ENCODE data around the gene KCNK4. TPM values are rescaled to one million over a fixed set of nuclear protein-coding genes. Genes with fewer than 3 reads are reported as not detected.

Gene KCNK4
- total RNA-seq, 1 experiment from 2014 or later: not detected

- Histone ChIP-seq H3K4me1 (peaks cover 27% of the 10 kb centered on the region), H3K36me3 (peaks cover 17% of the 10 kb centered on the region), H3K4me3 (no peak overlapping the region), H3K27me3 (no peaks in the 10 kb centered on the region), H3K9me3 (replicated peaks) (no peaks in the 10 kb centered on the region), H3K27ac (no peak overlapping the region)
- peak; percentile 47 to 74 for DNase-seq
These were observed 41.3 kb upstream of the KCNK4 start for GRCh38 chr11:64249563-64250414.

DNA sequence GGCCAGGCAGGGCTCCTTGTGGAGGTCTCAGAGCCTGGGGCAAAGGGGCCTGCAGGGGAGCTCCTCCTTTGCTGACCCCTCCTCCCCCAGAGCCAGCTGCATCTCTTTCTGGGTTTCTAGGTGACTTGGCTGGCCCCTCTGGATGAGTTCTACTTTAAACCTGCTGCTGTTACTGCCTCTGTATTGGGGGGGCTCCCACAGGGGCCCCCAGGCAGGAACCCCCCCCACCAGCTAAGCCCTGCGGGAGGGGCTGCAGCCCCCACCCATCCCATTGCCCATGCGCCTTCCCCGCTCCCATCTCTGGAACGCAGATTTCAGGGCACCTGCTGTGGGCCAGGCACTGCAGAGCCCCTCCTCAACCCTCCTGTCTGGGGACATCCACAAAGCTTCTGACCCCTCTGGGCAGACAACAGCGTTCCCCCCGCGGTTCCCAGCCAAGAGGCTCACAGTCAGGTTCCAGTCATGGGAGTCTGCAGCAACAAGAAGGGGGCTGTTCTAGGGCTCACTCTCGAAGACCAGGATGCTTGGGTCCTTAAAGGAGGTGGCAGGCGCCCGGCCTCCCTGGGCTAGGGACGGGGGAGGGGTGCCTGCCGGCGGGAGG lies 40.6 kb upstream of the KCNK4 start:
- no peaks in the 10 kb centered on the region for H3K27me3 ChIP-seq
- peak in 1 of 2 experiments; percentile 30 for DNase-seq
- H3K4me1 ChIP-seq: peaks cover 27% of the 10 kb centered on the region
- no peak overlapping the region for H3K27ac ChIP-seq
- H3K4me3 ChIP-seq: peak overlapping the region; percentile 88
- H3K36me3 ChIP-seq: peaks cover 13% of the 10 kb centered on the region
- H3K9me3 ChIP-seq (replicated peaks): no peaks in the 10 kb centered on the region

- DNase-seq: peak; percentile 44 to 65
- peaks cover 27% of the 10 kb centered on the region for H3K4me1 ChIP-seq
- H3K27ac ChIP-seq: peak within 1 kb of the TSS; percentile 36; the same call in 1 of the 2 replicates
- no peaks in the 10 kb centered on the region for H3K9me3 ChIP-seq (replicated peaks)
- peaks cover 10% of the 10 kb centered on the region for H3K36me3 ChIP-seq
- H3K4me3 ChIP-seq: peak within 1 kb of the TSS; percentile 88
- H3K27me3 ChIP-seq: no peaks in the 10 kb centered on the region
These were observed 39.9 kb upstream of the KCNK4 start, which contains the start of gene PLCB3 for GRCh38 chr11:64251016-64251752. TSS of gene PLCB3 (plus strand) at chr11:64251530. CDS start at chr11:64251650, 120 bp downstream.

- peak overlapping the region; percentile 88 for H3K4me3 ChIP-seq
- peak overlapping the region; percentile 36; the same call in 1 of the 2 replicates for H3K27ac ChIP-seq
- DNase-seq: no peak
- peaks cover 9% of the 10 kb centered on the region; the same call in 1 of the 2 replicates for H3K36me3 ChIP-seq
- no peaks in the 10 kb centered on the region for H3K9me3 ChIP-seq (replicated peaks)
- H3K4me1 ChIP-seq: peaks cover 27% of the 10 kb centered on the region
- no peaks in the 10 kb centered on the region for H3K27me3 ChIP-seq
These were observed 39.4 kb upstream of the KCNK4 start for GRCh38 chr11:64251753-64252002.

DNA sequence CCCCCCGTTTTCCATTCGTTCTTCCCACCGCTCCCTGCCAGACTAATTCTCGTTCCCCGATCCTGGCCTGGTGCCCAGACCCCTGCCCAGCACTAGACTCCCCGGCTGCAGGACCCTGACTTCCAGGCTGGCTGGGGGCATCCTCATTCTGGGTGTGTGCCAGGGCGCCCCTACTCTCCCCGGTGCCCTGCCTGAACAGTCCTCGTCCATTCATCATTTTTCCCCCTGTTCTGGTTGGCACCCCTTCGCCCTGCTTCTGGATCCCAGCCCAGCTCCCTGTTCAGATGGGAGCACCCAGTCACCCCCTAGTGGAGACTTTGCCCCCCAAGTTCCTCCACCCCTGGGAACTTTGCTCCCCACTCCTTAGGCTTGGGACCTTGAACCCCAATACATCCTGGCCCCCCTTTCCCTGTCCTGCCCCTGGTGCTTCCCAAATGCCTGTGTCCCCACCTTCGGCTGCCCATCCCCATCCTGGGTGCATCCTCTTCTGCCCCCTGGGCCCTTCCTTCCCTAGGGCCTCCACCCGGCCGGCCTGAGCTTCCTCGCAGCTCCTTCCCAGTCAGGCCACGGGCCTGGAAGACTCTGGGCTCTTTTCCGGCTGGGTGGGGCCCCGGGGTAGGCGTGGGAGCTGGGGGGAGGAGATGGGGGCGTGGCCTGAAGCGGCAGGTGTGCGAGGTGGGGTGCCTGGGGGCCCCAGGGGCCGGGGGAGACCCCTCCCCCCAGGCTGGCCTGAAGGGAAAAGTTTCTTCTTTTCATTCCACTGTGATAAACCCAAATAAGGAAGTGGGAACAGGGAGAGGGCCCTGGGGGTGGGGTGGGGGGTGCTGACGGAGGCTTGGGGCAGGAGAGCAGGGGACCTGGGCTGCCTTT lies 38.9 kb upstream of the KCNK4 start:
- no peaks in the 10 kb centered on the region for H3K27me3 ChIP-seq
- H3K36me3 ChIP-seq: peaks cover 11% of the 10 kb centered on the region; the same call in 1 of the 2 replicates
- H3K4me1 ChIP-seq: peaks cover 27% of the 10 kb centered on the region
- no peaks in the 10 kb centered on the region for H3K9me3 ChIP-seq (replicated peaks)
- peak overlapping the region; percentile 88 for H3K4me3 ChIP-seq
- DNase-seq: peak; percentile 52 to 53
- peak overlapping the region; percentile 36; the same call in 1 of the 2 replicates for H3K27ac ChIP-seq

- Histone ChIP-seq H3K4me3 (no peak overlapping the region), H3K4me1 (peaks cover 27% of the 10 kb centered on the region), H3K27me3 (no peaks in the 10 kb centered on the region)
These were observed 38.1 kb upstream of the KCNK4 start for GRCh38 chr11:64253043-64253442.

DNA sequence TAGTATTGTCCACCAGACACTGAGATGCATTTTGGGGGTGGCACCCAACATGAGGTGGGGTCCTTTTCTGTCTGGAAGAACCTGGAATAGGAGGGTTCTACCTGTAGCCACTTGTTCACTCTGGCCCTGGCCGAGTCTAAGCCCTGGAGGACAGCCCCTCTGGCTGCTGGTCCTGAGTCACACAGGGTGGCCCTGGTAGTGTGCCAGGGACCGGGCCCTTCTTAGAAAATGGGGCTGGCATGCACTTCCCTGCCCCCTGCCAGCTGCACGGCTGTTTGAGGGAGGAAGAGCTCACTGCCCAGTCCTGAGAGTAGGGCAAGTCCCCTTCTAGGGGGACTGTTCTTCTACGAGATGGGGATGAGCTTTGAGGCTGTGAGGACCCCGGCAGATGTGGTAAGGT lies 37.6 kb upstream of the KCNK4 start:
- H3K4me1 ChIP-seq: peaks cover 24% of the 10 kb centered on the region
- peaks cover 19% of the 10 kb centered on the region; the same call in 1 of the 2 replicates for H3K36me3 ChIP-seq
- no peaks in the 10 kb centered on the region for H3K9me3 ChIP-seq (replicated peaks)
- H3K27me3 ChIP-seq: no peaks in the 10 kb centered on the region
- H3K4me3 ChIP-seq: no peak overlapping the region
- no peak for DNase-seq
- no peak overlapping the region for H3K27ac ChIP-seq

More at GRCh38 chr11:64253043-64253442, 38.1 kb upstream of the KCNK4 start:
- Histone ChIP-seq H3K27ac (no peak overlapping the region), H3K9me3 (replicated peaks) (no peaks in the 10 kb centered on the region), H3K36me3 (peaks cover 15% of the 10 kb centered on the region; the same call in 1 of the 2 replicates)
- no peak for DNase-seq

DNA sequence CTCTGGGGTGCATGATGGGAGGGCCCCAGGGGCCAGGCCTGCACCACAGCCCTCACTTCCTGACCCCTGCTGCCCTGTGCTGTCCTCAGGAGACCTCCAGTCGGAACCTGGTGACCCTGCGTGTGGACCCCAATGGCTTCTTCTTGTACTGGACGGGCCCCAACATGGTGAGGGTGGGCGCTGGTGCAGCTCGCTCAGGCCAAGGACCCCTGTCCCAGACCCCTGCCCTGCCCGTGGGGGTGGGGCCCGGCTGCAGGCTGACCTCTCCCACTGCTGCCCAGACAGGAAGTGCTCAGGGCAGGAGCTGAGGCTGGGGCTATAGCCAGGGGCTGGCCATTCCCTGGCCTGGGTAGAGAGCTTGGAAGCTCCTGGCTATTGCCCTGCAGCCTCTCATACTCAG lies 36.8 kb upstream of the KCNK4 start:
- no peak overlapping the region for H3K27ac ChIP-seq
- peaks cover 22% of the 10 kb centered on the region for H3K36me3 ChIP-seq
- DNase-seq: no peak
- no peak overlapping the region for H3K4me3 ChIP-seq
- no peaks in the 10 kb centered on the region for H3K9me3 ChIP-seq (replicated peaks)
- H3K4me1 ChIP-seq: peaks cover 17% of the 10 kb centered on the region
- no peaks in the 10 kb centered on the region for H3K27me3 ChIP-seq

GRCh38 chr11:64255135-64256128 lies 35.7 kb upstream of the KCNK4 start:
- Histone ChIP-seq H3K27me3 (no peaks in the 10 kb centered on the region), H3K27ac (no peak overlapping the region), H3K36me3 (peaks cover 31% of the 10 kb centered on the region), H3K4me3 (no peak overlapping the region), H3K9me3 (replicated peaks) (no peaks in the 10 kb centered on the region), H3K4me1 (peaks cover 6% of the 10 kb centered on the region)
- no peak for DNase-seq

DNA sequence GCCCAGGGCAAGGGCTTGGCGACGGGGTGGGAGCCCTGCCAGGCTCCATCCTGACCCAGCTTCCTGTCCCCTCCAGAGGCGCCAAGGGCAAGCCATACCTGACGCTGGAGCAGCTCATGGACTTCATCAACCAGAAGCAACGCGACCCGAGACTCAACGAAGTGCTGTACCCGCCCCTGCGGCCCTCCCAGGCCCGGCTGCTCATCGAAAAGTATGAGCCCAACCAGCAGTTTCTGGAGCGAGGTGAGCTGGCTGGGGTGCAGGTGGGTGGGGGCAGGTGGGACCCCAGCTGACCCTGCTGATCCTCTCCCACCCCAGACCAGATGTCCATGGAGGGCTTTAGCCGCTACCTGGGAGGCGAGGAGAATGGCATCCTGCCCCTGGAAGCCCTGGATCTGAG lies 34.8 kb upstream of the KCNK4 start:
- Histone ChIP-seq H3K9me3 (replicated peaks) (no peaks in the 10 kb centered on the region), H3K4me3 (no peak overlapping the region), H3K27me3 (no peaks in the 10 kb centered on the region), H3K27ac (no peak overlapping the region), H3K4me1 (0 out of 2 replicates have a peak, but pooled peaks cover 3% of the 10 kb centered on the region), H3K36me3 (peaks cover 33% of the 10 kb centered on the region)
- no peak for DNase-seq

DNA sequence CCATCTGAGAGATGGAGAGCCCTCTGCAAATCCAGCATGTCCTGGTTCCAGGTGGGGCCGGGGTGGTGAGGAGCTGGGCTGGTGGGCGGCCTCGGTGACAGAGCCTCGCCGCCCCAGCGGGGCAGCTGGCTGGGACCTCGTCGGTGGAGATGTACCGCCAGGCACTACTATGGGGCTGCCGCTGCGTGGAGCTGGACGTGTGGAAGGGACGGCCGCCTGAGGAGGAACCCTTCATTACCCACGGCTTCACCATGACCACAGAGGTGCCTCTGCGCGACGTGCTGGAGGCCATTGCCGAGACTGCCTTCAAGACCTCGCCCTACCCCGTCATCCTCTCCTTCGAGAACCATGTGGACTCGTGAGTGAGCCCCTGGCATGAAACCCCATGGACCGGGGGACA lies 32.7 kb upstream of the KCNK4 start:
- Histone ChIP-seq H3K4me3 (no peak overlapping the region), H3K36me3 (peaks cover 34% of the 10 kb centered on the region), H3K27me3 (no peaks in the 10 kb centered on the region), H3K4me1 (0 out of 2 replicates have a peak, but pooled peaks cover 3% of the 10 kb centered on the region), H3K27ac (no peak overlapping the region), H3K9me3 (replicated peaks) (no peaks in the 10 kb centered on the region)
- DNase-seq: no peak

- Histone ChIP-seq H3K9me3 (replicated peaks) (no peaks in the 10 kb centered on the region), H3K36me3 (peaks cover 34% of the 10 kb centered on the region), H3K4me1 (no peaks in the 10 kb centered on the region), H3K4me3 (no peak overlapping the region), H3K27ac (no peak overlapping the region), H3K27me3 (no peaks in the 10 kb centered on the region)
- DNase-seq: no peak
These were observed 32.1 kb upstream of the KCNK4 start for GRCh38 chr11:64258946-64259532.

GRCh38 chr11:64259533-64260067 lies 31.5 kb upstream of the KCNK4 start:
- Histone ChIP-seq H3K4me3 (no peak overlapping the region), H3K36me3 (peaks cover 35% of the 10 kb centered on the region), H3K4me1 (no peaks in the 10 kb centered on the region), H3K9me3 (replicated peaks) (no peaks in the 10 kb centered on the region), H3K27ac (no peak overlapping the region), H3K27me3 (no peaks in the 10 kb centered on the region)
- no peak for DNase-seq
